ENCODE results near the gene ABHD10. TPM values are rescaled to one million over a fixed set of nuclear protein-coding genes. Genes with fewer than 3 reads are reported as not detected.

The ABHD10 gene
- total RNA-seq, 4 donors from 2014 or later, result 13.2 to 21.7 (median 16.8) TPM

DNA sequence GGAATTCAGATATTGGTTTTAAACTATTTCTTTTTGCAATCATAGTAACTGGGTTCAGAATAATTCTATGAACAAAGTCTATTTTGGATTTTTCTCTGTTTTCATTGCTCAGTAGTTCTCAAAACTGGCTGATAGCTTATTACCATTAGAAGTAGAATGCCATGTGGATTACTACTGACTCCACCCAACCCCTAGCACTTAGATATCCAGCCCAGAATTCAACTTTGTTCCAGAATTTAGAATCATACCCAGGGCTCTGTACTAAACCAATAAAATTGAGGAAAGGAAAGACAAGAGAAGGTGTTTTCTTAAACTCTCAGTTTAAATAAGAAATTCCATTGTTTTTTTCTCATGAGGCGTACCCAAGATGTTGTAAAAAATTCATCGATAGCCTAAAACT is 39.0 kb upstream of the ABHD10 start:
- 93 to 99% methylated on average over 2 of the region's 2 CpGs for WGBS, 2 donors
- TF ChIP-seq, protein P1, sequence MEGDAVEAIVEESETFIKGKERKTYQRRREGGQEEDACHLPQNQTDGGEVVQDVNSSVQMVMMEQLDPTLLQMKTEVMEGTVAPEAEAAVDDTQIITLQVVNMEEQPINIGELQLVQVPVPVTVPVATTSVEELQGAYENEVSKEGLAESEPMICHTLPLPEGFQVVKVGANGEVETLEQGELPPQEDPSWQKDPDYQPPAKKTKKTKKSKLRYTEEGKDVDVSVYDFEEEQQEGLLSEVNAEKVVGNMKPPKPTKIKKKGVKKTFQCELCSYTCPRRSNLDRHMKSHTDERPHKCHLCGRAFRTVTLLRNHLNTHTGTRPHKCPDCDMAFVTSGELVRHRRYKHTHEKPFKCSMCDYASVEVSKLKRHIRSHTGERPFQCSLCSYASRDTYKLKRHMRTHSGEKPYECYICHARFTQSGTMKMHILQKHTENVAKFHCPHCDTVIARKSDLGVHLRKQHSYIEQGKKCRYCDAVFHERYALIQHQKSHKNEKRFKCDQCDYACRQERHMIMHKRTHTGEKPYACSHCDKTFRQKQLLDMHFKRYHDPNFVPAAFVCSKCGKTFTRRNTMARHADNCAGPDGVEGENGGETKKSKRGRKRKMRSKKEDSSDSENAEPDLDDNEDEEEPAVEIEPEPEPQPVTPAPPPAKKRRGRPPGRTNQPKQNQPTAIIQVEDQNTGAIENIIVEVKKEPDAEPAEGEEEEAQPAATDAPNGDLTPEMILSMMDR (IDR thresholded peaks at IDR 0.05), result no peak
- no peak for TF ChIP-seq POLR2A (IDR thresholded peaks at IDR 0.05)
- no peak for DNase-seq (ENCODE audit: low spot score in 2 of 2)
- H3K4me3 ChIP-seq (ENCODE audit: low read depth, poor library complexity, severe bottlenecking), result no peak overlapping the region
- intact Hi-C loops (cut with DNase I; ENCODE audit: low total_unique reads), result no loop called here

- DNase-seq (ENCODE audit: low spot score in 2 of 2), result no peak
- intact Hi-C loops (cut with DNase I; ENCODE audit: low total_unique reads), result no loop called here
- H3K4me3 ChIP-seq (ENCODE audit: low read depth, poor library complexity, severe bottlenecking), result no peak overlapping the region
- WGBS, 2 donors, result 94 to 96% methylated on average over 2 of the region's 2 CpGs
- TF ChIP-seq, protein P1 (IDR thresholded peaks at IDR 0.05), result no peak
- TF ChIP-seq POLR2A (IDR thresholded peaks at IDR 0.05), result no peak
Observed at GRCh38 chr3:111943533-111943932, 35.3 kb upstream of the ABHD10 start.

DNA sequence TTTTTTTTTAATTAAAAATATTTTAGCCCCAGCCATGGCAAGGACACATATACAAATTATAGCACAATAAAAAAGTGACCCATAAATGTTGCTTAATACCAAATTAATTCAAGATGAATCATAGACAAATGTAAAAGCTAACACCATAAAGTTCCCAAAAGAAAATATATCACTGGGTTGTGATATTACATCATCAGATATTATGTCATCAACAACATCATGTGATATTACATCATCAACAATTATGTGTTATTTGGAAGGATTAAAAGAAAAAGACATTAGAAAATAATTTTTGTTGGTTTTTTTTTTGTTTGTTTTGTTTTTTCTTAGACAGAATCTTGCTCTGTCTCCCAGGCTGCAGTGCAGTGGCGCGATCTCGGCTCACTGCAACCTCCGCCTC is 34.5 kb upstream of the ABHD10 start:
- WGBS, 2 donors, result 98 to 99% methylated on average over 4 of the region's 4 CpGs
- intact Hi-C loops (cut with DNase I; ENCODE audit: low total_unique reads), result no loop called here

GRCh38 chr3:111947231-111947630 is 31.6 kb upstream of the ABHD10 start:
- TF ChIP-seq, protein P1 (IDR thresholded peaks at IDR 0.05), result no peak
- TF ChIP-seq POLR2A (IDR thresholded peaks at IDR 0.05), result no peak
- 21 to 31% methylated on average over 1 of the region's 1 CpG for WGBS, 2 donors
- intact Hi-C loops (cut with DNase I; ENCODE audit: low total_unique reads), result no loop called here
- no peak for DNase-seq (ENCODE audit: low spot score in 2 of 2)
- no peak overlapping the region for H3K4me3 ChIP-seq (ENCODE audit: low read depth, poor library complexity, severe bottlenecking)

More for the DNA sequence above, 34.5 kb upstream of the ABHD10 start:
- DNase-seq (ENCODE audit: low spot score in 2 of 2), result no peak
- H3K4me3 ChIP-seq (ENCODE audit: low read depth, poor library complexity, severe bottlenecking), result no peak overlapping the region
- no peak for TF ChIP-seq POLR2A (IDR thresholded peaks at IDR 0.05)
- TF ChIP-seq, protein P1 (IDR thresholded peaks at IDR 0.05), result no peak

GRCh38 chr3:111948786-111949185 is 30.0 kb upstream of the ABHD10 start:
- intact Hi-C loops (cut with DNase I; ENCODE audit: low total_unique reads), result no loop called here
- no peak for TF ChIP-seq POLR2A (IDR thresholded peaks at IDR 0.05)
- TF ChIP-seq, protein P1 (IDR thresholded peaks at IDR 0.05), result no peak
- H3K4me3 ChIP-seq (ENCODE audit: low read depth, poor library complexity, severe bottlenecking), result no peak overlapping the region
- DNase-seq (ENCODE audit: low spot score in 2 of 2), result no peak
- WGBS, 2 donors, result 91 to 92% methylated on average over 9 of the region's 9 CpGs

- no peak overlapping the region for H3K4me3 ChIP-seq (ENCODE audit: low read depth, poor library complexity, severe bottlenecking)
- WGBS, 2 donors, result 75 to 80% methylated on average over 3 of the region's 3 CpGs
- no peak for DNase-seq (ENCODE audit: low spot score in 2 of 2)
- intact Hi-C loops (cut with DNase I; ENCODE audit: low total_unique reads), result no loop called here
- TF ChIP-seq POLR2A (IDR thresholded peaks at IDR 0.05), result no peak
- TF ChIP-seq, protein P1 (IDR thresholded peaks at IDR 0.05), result no peak
Observed at GRCh38 chr3:111949712-111950111, 29.1 kb upstream of the ABHD10 start.

All from lower leg skin (tissue), 4 donors.